HG03354 (cell line): ENCODE data around the gene PDXP.
"Not testable (repeated sequence)": the region's sequence is repeated elsewhere in the genome, so short reads cannot be mapped to it uniquely, and the experiment has no call there.

ENCODE experiments used
- ATAC-seq: cut with Tn5 transposase; IDR thresholded peaks from one replicate; pipeline ENCODE4 v1.9.1; 2021; ENCODE audit warnings: mild to moderate bottlenecking; ENCODE audit not compliant: unreplicated experiment, poor library complexity, severe bottlenecking

PDXP gene

DNA sequence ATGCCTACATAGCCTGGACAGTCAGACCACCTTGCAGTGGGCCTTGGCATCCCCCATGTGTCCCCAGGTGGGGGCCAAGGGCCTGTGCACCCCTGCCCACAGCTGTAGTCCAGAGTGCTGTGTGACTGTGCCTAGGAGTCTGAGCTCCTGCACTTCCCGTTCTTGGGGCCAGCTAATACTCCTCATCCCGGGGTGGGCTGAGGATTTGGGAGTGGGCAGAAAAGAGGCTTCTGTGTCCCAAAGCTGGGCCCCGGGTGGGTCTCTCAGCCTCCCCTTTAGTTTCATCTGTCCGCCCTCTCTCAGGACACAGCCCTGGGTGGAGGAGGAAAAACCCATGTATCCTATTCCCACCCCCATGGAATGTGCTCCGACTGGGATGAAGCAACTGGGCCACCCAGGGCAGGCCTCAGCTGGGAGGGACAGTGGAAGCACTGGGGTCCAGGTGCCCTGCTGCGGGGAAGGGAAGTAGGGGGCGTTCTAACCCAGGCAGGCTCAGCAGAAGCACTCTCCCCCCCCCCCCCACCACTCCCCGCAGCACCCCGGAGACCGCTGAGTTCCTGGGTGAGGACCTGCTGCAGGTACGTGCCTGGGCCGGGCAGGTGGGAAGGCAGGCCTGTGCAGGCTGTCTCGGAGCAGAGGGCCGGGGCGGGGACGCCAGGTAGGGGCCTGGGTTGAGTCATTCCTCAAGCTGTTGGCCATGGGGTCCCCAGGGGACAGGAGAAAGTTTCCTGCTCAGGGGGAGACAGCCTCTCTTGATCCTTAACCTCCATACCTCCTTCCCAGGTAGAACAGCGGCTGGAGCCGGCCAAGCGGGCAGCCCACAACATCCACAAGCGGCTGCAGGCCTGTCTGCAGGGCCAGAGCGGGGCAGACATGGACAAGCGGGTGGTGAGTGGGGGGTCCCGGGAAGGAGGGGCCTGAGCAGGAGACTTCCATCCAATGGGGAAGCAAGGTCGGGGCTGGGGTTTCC is 17.6 kb upstream of the PDXP start:
- ATAC-seq = no peak

DNA sequence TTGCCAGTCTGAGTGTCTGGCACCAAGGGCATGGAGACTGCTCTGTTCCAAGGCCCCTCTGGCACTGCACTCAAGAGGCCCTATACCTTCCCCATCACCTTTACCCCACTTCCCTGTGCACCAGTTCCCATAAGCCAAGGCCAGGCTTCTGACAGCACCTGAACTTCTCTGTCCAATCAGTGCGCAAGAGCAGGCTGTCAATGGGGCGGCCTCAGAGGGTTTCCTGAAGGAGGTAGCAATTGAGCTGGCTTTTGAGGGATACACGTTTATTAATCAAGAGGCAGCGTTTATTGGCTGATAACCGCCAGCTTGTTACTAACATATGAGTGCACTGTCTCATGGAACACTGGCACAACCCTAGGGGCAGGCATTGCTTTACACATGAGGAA is 17.0 kb upstream of the PDXP start:
- ATAC-seq = no peak

DNA sequence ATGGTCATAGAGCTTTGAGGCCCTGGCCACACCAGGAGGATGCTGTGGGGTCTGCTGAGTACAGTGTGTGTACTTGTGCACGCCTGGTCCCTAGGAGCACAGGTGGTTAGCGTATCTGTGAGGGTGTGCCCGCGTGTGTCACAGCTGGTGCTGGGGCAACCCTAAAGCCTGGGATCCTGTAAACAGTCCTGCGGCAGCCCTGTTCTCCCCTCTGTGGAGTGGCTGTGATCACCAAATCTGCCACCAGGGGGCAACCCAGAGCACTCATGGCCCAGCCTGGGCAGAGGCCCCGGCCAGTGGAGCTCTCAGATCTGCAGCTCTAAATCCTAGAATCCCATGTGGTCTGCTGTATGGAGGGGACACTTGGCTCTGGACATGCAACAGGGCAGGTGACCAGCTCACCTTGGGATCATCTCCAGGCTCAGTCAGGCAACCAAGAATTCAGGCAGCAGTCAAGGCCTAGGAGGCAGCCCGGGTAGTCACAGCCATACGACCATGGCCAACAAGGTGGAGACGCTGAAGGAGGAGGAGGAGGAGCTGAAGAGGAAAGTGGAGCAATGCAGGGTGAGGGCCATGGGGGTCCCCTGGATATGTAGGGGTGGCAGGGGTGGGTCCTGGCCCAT is 15.2 kb upstream of the PDXP start:
- ATAC-seq = no peak

DNA sequence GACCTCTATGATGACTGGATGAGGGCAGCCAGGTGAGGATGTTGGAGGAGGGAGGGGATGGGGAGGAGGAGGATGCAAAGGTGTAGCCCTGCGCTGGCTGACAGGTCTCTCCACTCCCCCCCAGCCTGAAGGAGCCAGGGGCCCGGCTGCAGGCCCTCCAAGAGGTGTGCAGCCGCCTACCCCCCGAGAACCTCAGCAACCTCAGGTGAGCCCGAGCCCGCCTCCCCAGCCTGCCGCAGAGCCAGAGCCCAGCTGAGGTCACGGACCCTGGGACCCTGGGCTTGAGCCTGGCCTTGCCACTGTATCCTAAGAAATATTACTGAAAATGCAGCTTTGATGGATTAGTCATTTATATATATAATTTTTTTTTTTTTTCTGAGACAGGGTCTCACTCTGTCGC is 11.2 kb upstream of the PDXP start:
- no peak for ATAC-seq

DNA sequence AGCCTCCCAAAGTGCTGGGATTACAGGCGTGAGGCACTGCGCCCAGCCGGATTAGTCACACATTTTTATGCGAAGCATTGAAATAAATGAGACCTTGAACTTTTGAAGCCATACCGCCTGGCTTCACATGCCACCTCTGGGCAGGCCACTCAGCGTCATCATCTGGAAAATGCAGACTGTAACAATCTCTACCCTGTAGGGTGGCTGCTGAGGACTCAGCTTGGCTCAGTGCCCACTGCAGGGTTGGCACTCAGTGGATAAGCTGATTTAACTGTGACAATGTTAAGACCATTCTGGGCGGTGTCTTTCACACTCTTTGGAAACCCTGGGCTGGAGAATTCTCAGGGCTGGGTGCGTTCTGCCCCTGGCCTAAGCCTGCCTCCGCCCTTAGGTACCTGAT is 10.6 kb upstream of the PDXP start:
- no peak for ATAC-seq

DNA sequence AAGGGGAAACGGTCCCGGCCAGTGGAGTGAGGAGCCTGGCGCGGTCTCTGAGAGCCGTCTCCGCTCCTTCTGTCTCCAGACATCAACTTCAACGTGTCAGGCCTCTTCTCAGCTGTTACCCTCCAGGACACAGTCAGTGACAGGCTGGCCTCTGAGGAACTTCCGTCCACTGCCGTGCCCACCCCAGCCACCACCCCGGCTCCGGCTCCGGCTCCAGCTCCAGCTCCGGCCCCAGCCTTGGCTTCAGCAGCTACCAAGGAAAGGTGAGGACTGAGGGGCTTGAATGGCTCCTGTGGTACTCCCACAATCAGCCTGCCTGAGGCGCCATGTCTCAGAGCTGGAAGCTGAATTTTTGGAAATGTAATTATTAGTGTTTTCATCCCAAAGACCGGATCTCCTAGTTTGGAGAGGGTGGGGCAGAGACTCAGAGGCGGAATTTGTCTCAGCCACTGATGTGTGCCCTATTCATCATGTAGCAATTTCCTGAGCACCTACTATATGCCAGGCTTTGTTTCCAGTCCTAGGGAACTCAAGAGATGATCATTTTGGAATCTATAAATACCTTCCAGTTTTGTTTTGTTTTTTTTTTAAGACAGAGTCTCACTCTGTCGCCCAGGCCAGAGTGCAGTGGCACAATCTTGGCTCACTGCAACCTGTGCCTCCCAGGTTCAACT is 7.9 kb upstream of the PDXP start:
- no peak for ATAC-seq

DNA sequence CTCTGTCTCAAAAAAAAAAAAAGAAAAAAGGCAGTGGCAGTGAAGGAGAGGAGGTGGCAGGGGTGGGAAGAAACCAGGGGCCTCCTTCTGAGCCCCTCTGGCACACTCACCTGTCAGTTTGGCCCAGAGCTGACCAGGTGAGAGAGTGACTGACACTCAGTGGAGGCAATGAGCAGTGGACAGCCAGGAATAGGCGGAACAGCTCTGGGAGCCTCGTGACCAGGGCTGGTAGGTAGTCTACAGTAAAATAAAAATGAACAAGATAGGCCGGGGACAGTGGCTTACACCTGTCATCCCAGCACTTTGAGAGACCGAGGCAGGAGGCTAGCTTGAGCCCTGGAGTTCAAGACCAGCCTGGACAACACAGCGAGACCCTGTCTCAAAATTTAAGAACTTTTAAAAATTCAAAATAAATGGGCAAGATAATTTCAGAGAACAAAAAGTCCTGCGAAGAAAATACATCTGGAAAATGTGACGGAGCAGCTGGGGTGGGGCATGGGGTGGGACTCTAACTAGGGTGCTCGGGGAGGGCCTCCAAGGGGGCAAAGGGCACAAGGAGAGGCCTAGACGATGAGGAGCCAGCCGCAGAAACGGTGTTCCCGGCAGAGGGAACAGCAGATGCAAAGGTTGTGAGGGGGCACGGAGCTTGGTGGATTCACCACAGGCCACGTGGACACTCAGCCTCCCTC is 3.8 kb upstream of the PDXP start:
- no peak for ATAC-seq

DNA sequence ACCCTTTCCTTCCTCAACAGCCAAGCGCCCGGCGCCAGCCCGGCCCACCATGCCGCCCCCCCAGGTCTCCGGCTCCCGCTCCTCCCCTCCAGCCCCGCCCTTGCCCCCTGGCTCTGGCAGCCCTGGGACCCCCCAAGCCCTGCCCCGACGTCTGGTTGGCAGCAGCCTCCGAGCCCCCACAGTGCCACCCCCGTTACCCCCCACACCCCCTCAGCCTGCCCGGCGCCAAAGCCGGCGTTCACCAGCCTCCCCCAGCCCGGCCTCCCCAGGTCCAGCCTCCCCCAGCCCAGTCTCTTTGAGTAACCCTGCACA is 3.3 kb upstream of the PDXP start:
- no peak for ATAC-seq

DNA sequence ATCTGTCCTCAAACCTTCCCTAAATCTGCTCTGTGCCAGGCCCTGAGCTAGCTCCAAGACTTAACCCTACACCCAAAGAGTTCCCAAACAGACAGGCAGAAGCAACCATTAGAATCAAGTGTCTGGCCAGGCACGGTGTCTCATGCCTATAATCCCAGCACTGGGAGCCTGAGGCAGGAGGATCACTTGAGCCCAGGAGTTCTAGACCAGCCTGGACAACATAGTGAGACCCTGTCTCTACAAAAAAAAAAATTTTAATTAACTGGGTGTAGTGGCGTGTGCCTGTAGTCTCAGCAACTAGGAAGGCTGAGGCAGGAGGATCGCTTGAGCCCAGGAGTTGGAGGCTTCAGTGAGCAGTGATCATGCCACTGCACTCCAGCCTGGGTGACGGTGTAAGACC is 1.9 kb upstream of the PDXP start:
- not testable (repeated sequence) for ATAC-seq

DNA sequence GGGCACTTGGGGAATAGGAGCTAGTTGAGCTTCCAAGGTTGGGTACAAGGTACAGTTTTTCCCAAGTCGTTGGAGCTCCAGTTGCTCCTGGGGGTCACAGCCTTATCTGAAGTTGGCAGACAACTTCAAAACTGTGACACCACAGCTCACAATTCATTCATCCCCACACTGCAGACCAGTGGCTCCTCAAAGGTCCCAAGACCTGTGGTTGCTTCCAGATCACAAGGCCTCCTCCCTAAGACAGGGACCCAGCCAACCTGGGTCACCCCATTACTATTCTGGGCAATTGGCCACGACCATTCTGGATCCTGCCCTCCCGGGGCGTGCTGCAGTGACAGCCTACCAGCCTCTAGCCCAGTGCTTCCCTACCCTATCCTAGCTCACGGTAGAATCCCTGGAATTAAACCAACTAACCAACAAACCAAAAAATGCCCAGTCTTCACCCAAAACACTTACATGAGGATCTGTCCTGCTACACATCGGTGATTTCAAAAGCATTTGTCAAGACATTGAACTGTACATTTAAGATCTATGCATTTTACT is 862 bp upstream of the PDXP start:
- no peak for ATAC-seq

DNA sequence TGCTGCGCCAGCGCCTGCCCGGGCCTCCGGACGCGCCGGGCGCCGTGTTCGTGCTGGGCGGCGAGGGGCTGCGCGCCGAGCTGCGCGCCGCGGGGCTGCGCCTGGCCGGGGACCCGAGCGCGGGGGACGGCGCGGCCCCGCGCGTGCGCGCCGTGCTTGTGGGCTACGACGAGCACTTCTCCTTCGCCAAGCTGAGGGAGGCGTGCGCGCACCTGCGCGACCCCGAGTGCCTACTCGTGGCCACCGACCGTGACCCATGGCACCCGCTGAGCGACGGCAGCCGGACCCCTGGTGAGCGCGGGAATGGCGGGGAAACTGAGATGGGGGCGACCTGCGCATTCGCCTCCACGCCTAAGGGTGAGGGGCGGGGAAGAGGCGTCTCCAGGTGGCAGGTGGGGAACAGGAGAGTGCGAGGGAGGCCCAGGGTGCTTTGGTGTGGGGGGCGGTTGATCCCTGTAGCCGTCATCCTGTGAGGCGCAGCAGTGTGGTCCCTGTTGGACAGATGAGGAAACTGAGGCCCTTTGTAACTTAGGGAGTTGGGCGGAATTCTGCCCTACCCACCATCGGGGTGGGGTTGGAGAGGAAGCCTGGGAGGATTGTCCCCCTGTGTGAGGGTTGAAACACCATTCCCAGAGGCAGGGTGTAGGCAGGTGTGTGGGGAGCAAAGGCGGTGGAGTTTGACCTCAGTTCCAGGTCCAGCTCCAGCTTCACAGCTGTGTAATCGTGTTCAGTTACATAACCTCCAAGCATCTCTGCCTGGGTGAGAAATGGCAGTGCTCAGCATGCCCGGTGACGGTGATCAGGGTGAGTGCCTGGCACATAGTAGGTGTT is 758 bp downstream of the PDXP start:
- peak; percentile 3 for ATAC-seq

DNA sequence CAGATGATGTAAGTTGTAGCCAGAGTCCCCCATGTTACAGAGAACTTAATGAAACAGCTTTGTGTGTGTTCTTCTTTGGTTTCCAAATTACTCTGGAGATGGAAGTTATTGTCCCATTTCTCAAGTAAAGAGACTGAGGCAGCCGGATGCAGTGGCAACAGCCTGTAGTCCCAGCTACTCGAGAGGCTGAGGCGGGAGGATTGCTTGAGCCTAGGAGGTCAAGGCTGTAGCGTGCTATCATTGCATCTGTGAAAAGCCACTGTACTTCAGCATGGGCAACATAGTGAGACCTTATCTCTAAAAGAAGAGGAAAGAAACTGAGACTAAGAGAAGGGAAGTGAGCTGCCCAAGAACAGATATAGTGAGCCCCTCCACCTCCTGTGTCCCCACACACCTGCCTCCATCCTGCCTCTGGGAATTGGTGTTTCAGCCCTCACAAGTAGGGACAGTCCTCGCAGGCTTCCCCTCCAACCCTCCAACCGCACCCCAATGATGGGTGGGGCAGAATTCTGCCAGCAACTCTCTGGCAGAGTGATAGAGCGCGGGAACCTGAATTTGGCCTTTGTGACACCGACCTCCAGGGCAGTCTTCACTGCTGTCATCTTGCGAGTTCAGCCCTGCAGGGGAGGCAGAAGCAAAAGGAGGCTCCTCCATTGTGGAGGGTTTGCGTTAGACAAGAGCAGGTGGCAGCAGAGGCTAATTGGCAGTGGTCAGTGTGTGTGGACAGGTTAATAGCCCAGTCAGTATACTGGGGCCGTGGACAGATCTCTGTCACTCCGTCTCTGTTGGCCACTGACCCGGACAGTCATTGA is 1.6 kb downstream of the PDXP start:
- no peak for ATAC-seq

DNA sequence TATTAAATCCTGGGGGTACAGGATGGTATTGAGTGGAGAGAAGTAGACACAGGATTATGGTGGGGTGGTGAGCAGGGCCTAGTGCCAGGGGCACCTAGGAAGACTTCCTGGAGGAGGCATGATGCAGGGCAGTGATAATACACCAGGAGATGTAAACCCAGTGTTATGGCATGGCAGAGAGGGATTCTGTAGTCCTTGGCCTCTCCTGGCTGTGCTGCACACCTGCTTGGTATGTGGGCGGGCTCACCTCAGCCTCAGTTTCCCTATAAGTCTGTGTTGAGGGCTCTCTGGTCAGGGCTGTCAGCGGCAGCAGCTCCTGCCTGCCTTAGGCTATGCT is 2.2 kb downstream of the PDXP start:
- no peak for ATAC-seq

DNA sequence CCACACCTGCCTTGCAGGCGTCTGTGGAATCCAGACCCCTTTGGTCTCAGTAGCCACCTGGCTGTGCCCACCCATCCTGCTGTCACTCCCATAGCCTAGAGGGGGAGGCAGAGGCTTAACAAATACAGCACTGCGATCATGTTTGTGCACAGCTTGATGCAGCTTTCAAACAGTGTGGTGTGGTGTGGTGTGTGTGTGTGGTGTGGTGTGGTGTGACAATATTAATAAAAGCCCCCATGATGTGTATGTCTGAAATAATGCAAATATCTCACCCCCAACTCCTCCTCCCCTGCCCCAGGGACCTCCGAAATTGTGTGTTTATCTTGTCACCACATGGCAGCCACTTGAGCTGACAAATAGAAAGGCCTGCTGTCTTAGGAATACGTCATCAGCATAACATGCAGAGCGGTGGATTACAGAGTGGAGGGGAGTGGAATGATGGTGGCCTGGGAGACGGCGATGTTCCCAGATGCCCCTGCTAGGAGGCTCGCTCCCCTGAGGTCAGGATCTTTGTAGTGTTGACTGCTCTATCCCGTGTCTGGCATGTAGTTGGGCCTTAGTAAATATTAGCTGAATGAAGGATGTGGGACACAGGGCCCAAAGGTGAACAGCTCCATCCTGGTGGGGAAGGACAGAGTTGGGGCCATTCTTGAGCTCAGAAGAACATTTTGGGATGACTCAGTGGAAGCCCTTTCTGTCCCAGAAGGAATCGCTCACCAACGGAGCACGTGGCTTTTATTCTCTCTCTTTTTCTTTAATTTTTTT is 2.8 kb downstream of the PDXP start:
- no peak for ATAC-seq

DNA sequence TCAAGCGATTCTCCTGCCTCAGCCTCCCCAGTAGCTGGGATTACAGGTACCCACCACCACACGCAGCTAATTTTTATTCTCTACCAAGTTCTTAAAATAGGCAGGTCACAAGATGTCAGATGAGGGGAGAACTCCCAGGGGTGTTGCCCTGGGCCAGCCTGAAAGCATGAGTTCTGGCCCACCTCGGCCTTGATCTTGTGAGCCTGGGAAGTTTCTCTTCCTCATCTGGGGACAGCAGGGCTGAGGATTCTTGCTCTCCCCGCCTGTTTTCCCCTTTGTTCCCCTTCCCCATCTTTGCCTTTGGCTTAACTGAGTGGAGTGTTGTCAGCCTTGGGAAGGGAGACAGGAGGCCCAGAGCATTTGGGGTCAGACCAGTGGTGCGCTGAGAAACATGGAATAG is 3.5 kb downstream of the PDXP start:
- ATAC-seq = no peak

DNA sequence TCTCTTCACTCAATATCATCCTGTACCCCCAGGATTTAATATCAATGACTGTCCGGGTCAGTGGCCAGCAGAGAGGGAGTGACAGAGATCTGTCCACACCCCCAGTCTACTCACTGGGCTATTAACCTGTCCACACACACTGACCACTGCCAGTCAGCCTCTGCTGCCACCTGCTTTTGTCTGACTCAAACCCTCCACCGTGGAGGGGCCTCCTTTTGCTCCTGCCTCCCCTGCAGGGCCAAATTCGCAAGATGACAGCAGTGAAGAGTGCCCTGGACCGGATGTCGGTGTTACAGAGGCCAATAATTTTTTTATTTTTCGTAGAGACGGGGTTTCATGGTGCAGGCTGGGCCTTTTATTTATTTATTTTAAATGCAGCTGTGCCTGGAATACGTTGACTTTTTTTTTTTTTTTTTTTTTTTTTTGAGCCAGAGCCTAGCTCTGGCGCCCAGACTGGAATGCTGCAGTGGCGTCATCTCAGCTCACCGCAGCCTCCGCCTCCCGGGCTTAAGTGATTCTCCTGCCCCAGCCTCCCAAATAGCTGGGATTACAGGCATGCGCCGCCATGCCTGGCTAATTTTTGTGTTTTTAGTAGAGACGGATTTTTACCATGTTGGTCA is 5.1 kb downstream of the PDXP start:
- no peak for ATAC-seq

DNA sequence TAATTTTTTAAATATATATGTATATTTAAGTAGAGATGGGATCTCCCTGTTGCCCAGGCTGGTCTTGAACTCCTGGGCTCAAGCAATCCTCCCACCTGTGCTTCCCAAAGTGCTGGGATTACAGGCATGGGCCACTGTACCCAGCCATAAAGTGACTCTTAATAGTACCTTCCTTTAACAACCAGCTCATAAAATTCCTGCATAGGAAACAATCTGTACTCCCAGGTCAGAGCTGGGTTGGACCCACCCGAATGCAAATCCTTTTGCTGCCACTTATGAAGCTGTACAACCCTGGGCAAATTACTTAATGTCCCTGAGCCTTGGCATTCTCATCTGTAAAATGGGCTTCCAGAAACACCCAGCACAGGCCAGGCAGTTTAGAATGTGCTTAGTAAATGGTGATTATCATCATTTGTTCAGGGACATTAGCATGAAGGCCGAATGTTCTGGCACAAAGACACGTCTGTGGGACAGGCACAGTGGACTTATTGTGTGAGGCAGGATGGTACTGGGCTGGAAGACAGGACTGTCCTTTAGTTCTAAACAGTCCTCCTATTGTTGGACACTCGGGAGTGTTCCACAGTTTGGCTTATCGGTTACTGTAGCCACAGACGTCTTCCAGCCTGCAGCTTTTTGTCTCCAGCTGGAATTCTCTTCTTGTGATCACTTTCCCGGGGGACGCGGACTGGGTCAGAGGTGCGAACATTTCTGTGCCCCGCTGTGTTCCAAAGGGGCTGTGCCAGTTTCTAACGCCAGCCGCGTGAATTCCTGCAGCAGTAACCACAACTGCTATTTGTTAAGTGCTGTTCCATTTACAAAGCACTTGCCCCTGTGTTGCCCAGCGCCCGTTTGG is 6.0 kb downstream of the PDXP start:
- no peak for ATAC-seq
